ENCODE results near the gene VEGFA. TPM values are rescaled to one million over a fixed set of nuclear protein-coding genes. Genes with fewer than 3 reads are reported as not detected.
A peak's percentile ranks its signal among the peaks of the same experiment; 100 is the strongest.

VEGFA gene
- total RNA-seq, 2 donors from 2014 or later = 127 to 335 TPM

GRCh38 chr6:43738267-43738676 lies 31.7 kb upstream of the VEGFA start:
- Histone ChIP-seq H3K4me1 (replicated peaks) (peaks cover 12% of the 10 kb centered on the region), H3K9me3 (no peaks in the 10 kb centered on the region), H3K27me3 (replicated peaks; ENCODE audit: insufficient read depth) (no peaks in the 10 kb centered on the region), H3K4me3 (no peak overlapping the region), H3K27ac (peak overlapping the region in 1 of 2 donors; percentile 93), H3K36me3 (no peaks in the 10 kb centered on the region)
- TF ChIP-seq POLR2A (IDR thresholded peaks at IDR 0.05) = no peak
- TF ChIP-seq POLR2AphosphoS5 (IDR thresholded peaks at IDR 0.05) = no peak
- TF ChIP-seq CTCF (IDR thresholded peaks at IDR 0.05) = no peak
- intact Hi-C loops (cut with DNase I) = no loop called here
- 55% methylated on average over 3 of the region's 3 CpGs for WGBS
- no peak for DNase-seq (ENCODE audit: low spot score)

- intact Hi-C loops (cut with DNase I) = no loop called here
- H3K27me3 ChIP-seq (replicated peaks; ENCODE audit: insufficient read depth) = no peaks in the 10 kb centered on the region
- WGBS = 50% methylated on average over 11 of the region's 11 CpGs
- H3K4me3 ChIP-seq = no peak overlapping the region
- H3K36me3 ChIP-seq = no peaks in the 10 kb centered on the region
- TF ChIP-seq POLR2AphosphoS5 (IDR thresholded peaks at IDR 0.05) = peak; percentile 48
- TF ChIP-seq POLR2A (IDR thresholded peaks at IDR 0.05) = no peak
- TF ChIP-seq CTCF (IDR thresholded peaks at IDR 0.05) = no peak
- H3K27ac ChIP-seq = peak overlapping the region in 1 of 2 donors; percentile 93
- H3K9me3 ChIP-seq = no peaks in the 10 kb centered on the region
- H3K4me1 ChIP-seq (replicated peaks) = peaks cover 12% of the 10 kb centered on the region
- no peak for DNase-seq (ENCODE audit: low spot score)
These were observed 31.0 kb upstream of the VEGFA start for GRCh38 chr6:43738877-43739641.

GRCh38 chr6:43739642-43740091 lies 30.3 kb upstream of the VEGFA start:
- intact Hi-C loops (cut with DNase I) = no loop called here
- DNase-seq (ENCODE audit: low spot score) = no peak
- TF ChIP-seq CTCF (IDR thresholded peaks at IDR 0.05) = no peak
- TF ChIP-seq POLR2A (IDR thresholded peaks at IDR 0.05) = no peak
- TF ChIP-seq POLR2AphosphoS5 (IDR thresholded peaks at IDR 0.05) = no peak
- H3K27me3 ChIP-seq (replicated peaks; ENCODE audit: insufficient read depth) = no peaks in the 10 kb centered on the region
- no peak overlapping the region for H3K4me3 ChIP-seq
- WGBS = 52% methylated on average over 4 of the region's 4 CpGs
- no peaks in the 10 kb centered on the region for H3K36me3 ChIP-seq
- peak overlapping the region in 1 of 2 donors; percentile 93 for H3K27ac ChIP-seq
- no peaks in the 10 kb centered on the region for H3K9me3 ChIP-seq
- H3K4me1 ChIP-seq (replicated peaks) = peaks cover 12% of the 10 kb centered on the region

- WGBS = 85% methylated on average over 6 of the region's 6 CpGs
- H3K4me3 ChIP-seq = no peak overlapping the region
- intact Hi-C loops (cut with DNase I) = no loop called here
- no peak for DNase-seq (ENCODE audit: low spot score)
- no peaks in the 10 kb centered on the region for H3K27me3 ChIP-seq (replicated peaks; ENCODE audit: insufficient read depth)
- H3K36me3 ChIP-seq = no peaks in the 10 kb centered on the region
- TF ChIP-seq POLR2AphosphoS5 (IDR thresholded peaks at IDR 0.05) = no peak
- no peak for TF ChIP-seq POLR2A (IDR thresholded peaks at IDR 0.05)
- no peak for TF ChIP-seq CTCF (IDR thresholded peaks at IDR 0.05)
- peak overlapping the region; percentile 56 to 93 for H3K27ac ChIP-seq
- no peaks in the 10 kb centered on the region for H3K9me3 ChIP-seq
- H3K4me1 ChIP-seq (replicated peaks) = peaks cover 12% of the 10 kb centered on the region
These were observed 29.6 kb upstream of the VEGFA start for GRCh38 chr6:43740321-43740960.
